Measurements from ENCODE around the gene CDH16.

Gene CDH16

GRCh38 chr16:66931665-66932064 lies 13.0 kb upstream of the CDH16 start:
- no peak for DNase-seq (ENCODE audit: extremely low read depth in 1 of 2, low read depth in 1 of 2)

- no peak for DNase-seq (ENCODE audit: extremely low read depth in 1 of 2, low read depth in 1 of 2)
Measured at GRCh38 chr16:66930189-66930588, 11.5 kb upstream of the CDH16 start.

GRCh38 chr16:66928702-66929388 lies 10.2 kb upstream of the CDH16 start:
- DNase-seq (ENCODE audit: extremely low read depth in 1 of 2, low read depth in 1 of 2) = no peak

GRCh38 chr16:66927918-66928649 lies 9.4 kb upstream of the CDH16 start:
- no peak for DNase-seq (ENCODE audit: extremely low read depth in 1 of 2, low read depth in 1 of 2)

- no peak for DNase-seq (ENCODE audit: extremely low read depth in 1 of 2, low read depth in 1 of 2)
Measured at GRCh38 chr16:66926961-66927436, 8.3 kb upstream of the CDH16 start.

GRCh38 chr16:66926171-66926947 lies 7.7 kb upstream of the CDH16 start:
- no peak for DNase-seq (ENCODE audit: extremely low read depth in 1 of 2, low read depth in 1 of 2)

- no peak for DNase-seq (ENCODE audit: extremely low read depth in 1 of 2, low read depth in 1 of 2)
Measured at GRCh38 chr16:66925322-66925840, 6.7 kb upstream of the CDH16 start, which contains the start of gene RRAD. Gene RRAD, minus strand, starts transcription at chr16:66925535. Its CDS starts 356 bp downstream, at chr16:66925179.

GRCh38 chr16:66924527-66925321 lies 6.0 kb upstream of the CDH16 start:
- DNase-seq (ENCODE audit: extremely low read depth in 1 of 2, low read depth in 1 of 2) = no peak

- DNase-seq (ENCODE audit: extremely low read depth in 1 of 2, low read depth in 1 of 2) = no peak
Measured at GRCh38 chr16:66923866-66924265, 5.2 kb upstream of the CDH16 start.

- no peak for DNase-seq (ENCODE audit: extremely low read depth in 1 of 2, low read depth in 1 of 2)
Measured at GRCh38 chr16:66923247-66923731, 4.6 kb upstream of the CDH16 start.

- no peak for DNase-seq (ENCODE audit: extremely low read depth in 1 of 2, low read depth in 1 of 2)
Measured at GRCh38 chr16:66921729-66922450, 3.2 kb upstream of the CDH16 start.

GRCh38 chr16:66920924-66921680 lies 2.4 kb upstream of the CDH16 start:
- no peak for DNase-seq (ENCODE audit: extremely low read depth in 1 of 2, low read depth in 1 of 2)

- DNase-seq (ENCODE audit: extremely low read depth in 1 of 2, low read depth in 1 of 2) = no peak
Measured at GRCh38 chr16:66920299-66920590, 1.6 kb upstream of the CDH16 start.

- DNase-seq (ENCODE audit: extremely low read depth in 1 of 2, low read depth in 1 of 2) = no peak
Measured at GRCh38 chr16:66919569-66920298, 1.0 kb upstream of the CDH16 start.

- no peak for DNase-seq (ENCODE audit: extremely low read depth in 1 of 2, low read depth in 1 of 2)
Measured at GRCh38 chr16:66918355-66918754, 330 bp downstream of the CDH16 start.

- DNase-seq (ENCODE audit: extremely low read depth in 1 of 2, low read depth in 1 of 2) = no peak
Measured at GRCh38 chr16:66917741-66918140, 944 bp downstream of the CDH16 start.

GRCh38 chr16:66916518-66916917 lies 2.2 kb downstream of the CDH16 start:
- DNase-seq (ENCODE audit: extremely low read depth in 1 of 2, low read depth in 1 of 2) = no peak

GRCh38 chr16:66915041-66915440 lies 3.6 kb downstream of the CDH16 start:
- DNase-seq (ENCODE audit: extremely low read depth in 1 of 2, low read depth in 1 of 2) = no peak

Data from stimulated activated CD8-positive, alpha-beta memory T cell treated with anti-CD3 and anti-CD28 coated beads, Interleukin-7, amount 100 ng/mL, for 48 hours (primary cell).